Hepatocyte (in vitro differentiated cells): ENCODE measurements around the gene KMT2E.
"Not testable (repeated sequence)": the region's sequence is repeated elsewhere in the genome, so short reads cannot be mapped to it uniquely, and the experiment has no call there.

Experiments used
- CTCF ChIP-seq: fragments of 200-600 bp; sonication (generic); IDR thresholded peaks from 2 replicates; pipeline ENCODE4 v1.5.1; 2016; ENCODE audit warnings: antibody characterized with exemption, mild to moderate bottlenecking; ENCODE audit not compliant: poor library complexity
- EZH2 ChIP-seq: fragments of 200-600 bp; sonication (generic); IDR thresholded peaks from 2 replicates; pipeline ENCODE4 v1.6.1; 2016; ENCODE audit warnings: antibody characterized with exemption, mild to moderate bottlenecking, borderline replicate concordance

- not testable (repeated sequence) for TF ChIP-seq CTCF, EZH2
Measured at GRCh38 chr7:104987403-104987802, 26.6 kb upstream of the KMT2E start.
